HG02798 (cell line): Measurements from ENCODE around the gene GPRIN1.

Experiments
- ATAC-seq: cut with Tn5 transposase; IDR thresholded peaks from one replicate; pipeline ENCODE4 v1.9.1; 2021; ENCODE audit warnings: mild to moderate bottlenecking; ENCODE audit not compliant: unreplicated experiment, poor library complexity

The GPRIN1 gene

GRCh38 chr5:176548967-176549444, 61.0 kb downstream of the GPRIN1 start, which contains the start of gene CDHR2:
Gene CDHR2, plus strand, starts transcription at chr5:176549342. Its CDS starts 16,011 bp downstream, at chr5:176565353.
- no peak for ATAC-seq

- ATAC-seq = no peak
Measured at GRCh38 chr5:176547802-176548201, 62.2 kb downstream of the GPRIN1 start.
